Middle frontal gyrus (tissue), 1 donor: Measurements from ENCODE around the gene ASH1L.
"Not testable (repeated sequence)": the region's sequence is repeated elsewhere in the genome, so short reads cannot be mapped to it uniquely, and the experiment has no call there.

ENCODE experiments used
- DNase-seq: peaks from one replicate; pipeline ENCODE4 v3.0.0-alpha.2; 2015; ENCODE audit warnings: low spot score; ENCODE audit errors: extremely low spot score

Gene ASH1L

GRCh38 chr1:155442431-155442830 is 120.2 kb downstream of the ASH1L start:
- not testable (repeated sequence) for DNase-seq

DNA sequence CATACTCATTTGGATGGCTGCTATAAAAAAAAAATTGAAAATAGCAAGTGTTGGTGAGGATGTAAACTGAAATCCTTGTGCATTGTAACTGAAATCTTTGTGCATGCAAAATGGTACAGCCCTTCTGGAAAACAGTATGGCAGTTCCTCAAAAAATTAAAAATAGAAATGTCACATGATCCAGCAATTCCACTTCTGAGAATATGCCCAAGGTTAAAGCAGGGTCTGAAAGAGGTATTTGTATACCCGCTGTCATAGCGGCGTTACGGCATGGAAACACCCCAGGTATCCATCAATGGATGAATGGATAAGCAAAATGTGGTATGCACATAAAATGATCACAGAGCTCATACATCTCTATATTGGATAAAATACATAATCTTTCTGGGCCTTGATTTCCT is 125.2 kb downstream of the ASH1L start:
- DNase-seq, result no peak

- DNase-seq, result not testable (repeated sequence)
Measured at GRCh38 chr1:155433831-155434389, 128.7 kb downstream of the ASH1L start.

GRCh38 chr1:155433128-155433830 is 129.3 kb downstream of the ASH1L start:
- DNase-seq, result not testable (repeated sequence)

DNA sequence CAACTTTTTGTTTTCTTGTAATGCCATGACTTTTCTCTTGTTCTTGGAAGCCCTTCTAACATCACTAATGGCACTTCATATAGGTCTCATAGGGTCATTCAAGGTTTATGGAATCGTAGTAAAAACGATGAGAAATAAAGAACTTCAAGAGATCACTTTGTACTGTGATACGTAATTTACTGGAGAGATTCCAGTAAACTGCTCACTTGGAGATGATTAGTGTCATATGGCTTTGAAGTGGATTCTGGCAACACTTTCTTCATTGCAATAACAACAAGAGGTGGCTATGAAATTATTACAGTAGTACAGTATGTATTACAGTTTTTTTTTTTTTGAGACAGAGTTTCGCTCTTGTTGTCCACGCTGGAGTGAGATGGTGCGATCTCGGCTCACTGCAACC is 138.5 kb downstream of the ASH1L start:
- no peak for DNase-seq

DNA sequence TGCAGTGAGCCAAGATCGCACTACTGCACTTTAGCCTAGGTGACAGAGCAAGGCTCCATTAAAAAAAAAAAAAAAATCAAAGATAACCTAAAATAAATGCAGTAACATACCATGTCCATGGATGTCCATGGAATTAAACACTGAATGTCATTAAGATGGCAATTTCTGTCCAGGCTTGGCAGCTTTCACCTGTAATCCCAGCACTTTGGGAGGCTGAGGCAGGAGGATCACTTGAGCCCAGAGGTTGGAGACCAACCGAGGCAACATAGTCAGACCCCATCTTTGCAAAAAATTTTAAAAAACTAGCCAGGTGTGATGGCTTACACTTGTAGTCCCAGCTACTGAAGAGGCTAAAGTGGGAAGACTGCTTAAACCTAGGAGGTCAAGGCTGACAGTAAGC is 141.8 kb downstream of the ASH1L start:
- no peak for DNase-seq

DNA sequence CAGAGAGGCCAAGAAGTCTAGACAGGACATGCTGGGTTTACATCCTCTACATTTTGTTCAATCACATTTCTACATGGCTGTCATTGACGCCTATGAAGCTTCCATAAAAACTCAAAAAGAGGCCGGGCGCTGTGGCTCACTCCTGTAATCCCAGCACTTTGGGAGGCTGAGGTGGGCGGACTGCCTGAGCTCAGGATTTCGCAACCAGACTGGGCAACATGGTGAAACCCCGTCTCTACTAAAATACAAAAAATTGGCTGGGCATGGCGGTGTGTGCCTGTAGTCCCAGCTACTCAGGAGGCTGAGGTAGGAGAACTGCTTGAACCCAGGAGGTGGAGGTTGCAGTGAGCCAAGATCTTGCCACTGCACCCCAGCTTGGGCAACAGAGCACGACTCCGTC is 150.8 kb downstream of the ASH1L start:
- DNase-seq, result not testable (repeated sequence)

DNA sequence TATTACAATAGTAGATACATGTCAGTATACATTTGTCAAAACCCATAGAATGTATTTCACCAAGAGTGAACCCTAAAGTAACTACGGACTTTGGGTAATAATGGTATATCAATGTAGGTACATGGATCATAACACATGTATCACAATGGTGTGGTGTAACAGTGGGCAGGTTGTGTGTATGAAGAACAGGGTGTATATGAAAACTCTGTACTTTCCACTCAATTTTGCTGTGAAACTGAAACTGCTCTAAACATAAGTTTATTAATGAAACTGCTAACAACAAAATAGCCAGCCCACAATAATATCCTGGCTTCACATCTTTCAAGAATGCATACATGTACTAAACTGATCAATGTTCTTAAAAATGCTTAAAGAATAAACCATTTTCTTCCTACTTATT is 151.7 kb downstream of the ASH1L start:
- DNase-seq, result no peak

- no peak for DNase-seq
Measured at GRCh38 chr1:155396874-155397476, 165.6 kb downstream of the ASH1L start.

DNA sequence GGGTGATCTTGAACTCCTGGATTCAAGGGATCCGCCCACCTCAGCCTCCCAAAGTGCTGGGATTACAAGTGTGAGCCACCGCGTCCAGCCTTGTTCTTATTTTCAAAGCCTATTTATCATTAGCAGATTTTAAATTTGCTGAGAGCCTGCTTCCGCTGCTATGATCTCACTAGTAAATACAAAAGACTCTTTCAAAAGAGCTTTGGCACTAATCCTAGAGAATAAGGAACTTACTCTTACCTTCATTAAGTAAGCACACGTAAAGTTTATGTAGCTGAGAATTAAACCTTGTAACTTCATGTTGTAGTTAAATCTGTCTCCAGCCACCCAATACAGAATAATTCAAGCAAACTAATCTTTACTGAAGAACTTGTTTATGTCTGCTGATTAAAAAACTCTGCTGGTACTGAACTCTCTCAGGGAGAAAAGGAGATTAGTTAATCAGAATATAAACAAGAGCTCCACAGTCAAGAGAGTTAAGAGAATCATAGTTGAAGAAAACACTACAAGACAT is 169.6 kb downstream of the ASH1L start:
- DNase-seq, result no peak

GRCh38 chr1:155389826-155390225 is 172.8 kb downstream of the ASH1L start:
- DNase-seq, result no peak

- not testable (repeated sequence) for DNase-seq
Measured at GRCh38 chr1:155385836-155386235, 176.8 kb downstream of the ASH1L start.

GRCh38 chr1:155383406-155383805 is 179.2 kb downstream of the ASH1L start:
- DNase-seq, result no peak

- no peak for DNase-seq
Measured at GRCh38 chr1:155379631-155380090, 182.9 kb downstream of the ASH1L start.

DNA sequence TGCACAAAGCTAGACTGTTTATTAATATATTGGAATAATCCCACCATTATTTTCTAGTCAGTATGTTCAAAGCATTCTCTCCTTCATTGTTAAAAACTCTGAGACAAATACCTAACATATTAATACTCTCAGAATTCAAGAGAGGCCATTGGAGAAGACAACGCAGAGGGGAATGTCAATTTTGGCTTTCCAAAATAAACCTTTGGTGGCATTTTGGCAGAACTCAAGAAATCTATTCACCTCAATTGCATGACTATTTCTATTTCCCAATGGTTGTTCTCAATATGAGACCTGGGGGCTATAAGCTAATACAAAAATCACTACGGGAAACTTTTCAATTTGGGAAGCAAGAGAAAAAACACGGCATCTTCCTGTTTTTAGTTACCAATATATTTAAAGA is 183.4 kb downstream of the ASH1L start:
- DNase-seq, result no peak

GRCh38 chr1:155360051-155360450 is 202.6 kb downstream of the ASH1L start:
- no peak for DNase-seq

DNA sequence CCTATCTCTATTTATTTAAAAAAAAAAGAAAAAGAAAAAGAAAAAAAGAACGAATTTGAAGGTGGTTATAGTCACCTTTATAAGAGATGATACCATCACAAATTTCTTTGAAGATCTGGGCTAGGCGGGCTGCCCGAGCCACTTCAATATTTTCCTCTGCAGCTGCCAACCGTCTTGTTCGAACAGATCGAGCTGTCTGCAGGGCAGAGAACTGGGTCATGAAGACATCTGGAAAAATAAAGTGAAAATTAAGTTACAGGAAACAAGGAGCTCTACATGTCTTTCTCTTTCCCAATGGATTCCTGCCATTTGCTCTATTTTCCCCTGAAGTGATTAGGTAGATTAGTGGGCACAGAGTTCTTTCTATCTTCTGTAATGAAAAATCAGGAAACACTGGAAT is 210.0 kb downstream of the ASH1L start:
- DNase-seq, result no peak

- DNase-seq, result no peak
Measured at GRCh38 chr1:155342842-155343241, 219.8 kb downstream of the ASH1L start.

DNA sequence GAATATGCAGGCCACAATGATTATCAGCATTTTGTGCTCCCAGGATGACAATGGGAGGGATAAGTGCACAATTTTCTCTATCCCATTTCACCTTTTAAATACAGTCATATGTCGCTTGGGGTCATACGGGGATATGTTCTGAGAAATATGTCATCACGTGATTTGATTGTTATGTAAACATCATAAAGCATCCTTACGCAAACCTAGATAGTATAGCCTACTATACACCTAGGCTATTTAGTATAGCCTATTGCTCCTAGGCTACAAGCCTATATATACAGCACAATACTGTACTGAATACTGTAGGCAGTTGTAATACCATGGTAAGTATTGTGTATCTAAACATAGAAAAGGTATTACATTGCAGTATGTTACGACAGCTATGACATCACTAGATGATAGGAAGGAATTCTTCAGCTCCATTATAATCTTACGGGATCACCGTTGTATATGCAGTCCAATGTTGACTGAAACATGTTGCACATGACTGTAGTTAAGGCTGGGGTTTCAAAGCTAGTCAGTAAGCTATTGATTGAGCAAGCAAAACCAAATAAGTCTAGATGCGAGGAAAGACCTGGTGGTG is 223.0 kb downstream of the ASH1L start:
- DNase-seq, result no peak

DNA sequence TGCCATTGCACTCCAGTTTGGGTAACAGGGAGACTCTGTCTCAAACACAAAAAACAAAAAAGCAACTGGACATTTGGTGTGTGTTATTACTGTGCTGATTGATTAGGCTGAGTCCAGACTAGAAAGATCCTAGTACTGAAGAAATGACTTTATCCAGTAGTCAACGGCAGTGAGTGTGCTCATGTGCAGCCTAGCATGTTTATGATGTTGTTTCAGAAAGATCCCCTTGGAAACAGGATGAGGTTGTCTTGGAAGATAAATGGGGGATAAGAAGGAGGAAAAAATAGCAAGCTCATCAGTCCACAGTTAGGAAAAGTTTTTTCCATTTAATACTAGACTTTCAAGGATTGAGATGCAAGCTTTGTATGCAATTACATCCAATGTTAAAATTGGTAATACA is 227.6 kb downstream of the ASH1L start:
- no peak for DNase-seq

- DNase-seq, result no peak
Measured at GRCh38 chr1:155329980-155330598, 232.5 kb downstream of the ASH1L start.

GRCh38 chr1:155328856-155329255 is 233.7 kb downstream of the ASH1L start:
- DNase-seq, result not testable (repeated sequence)
